Measurements from ENCODE around the gene HBZ.
"Not testable (repeated sequence)": the region's sequence is repeated elsewhere in the genome, so short reads cannot be mapped to it uniquely, and the experiment has no call there.

The HBZ gene

GRCh38 chr16:189604-190186, 37.3 kb downstream of the HBZ start:
- Histone ChIP-seq H3K4me1 (ENCODE audit: control insufficient read depth, insufficient read depth, low read length) (no peaks in the 10 kb centered on the region), H3K27me3 (ENCODE audit: control insufficient read depth, insufficient read depth, low read length) (no peaks in the 10 kb centered on the region), H3K4me3 (ENCODE audit: low read length) (no peak overlapping the region), H3K36me3 (ENCODE audit: control insufficient read depth, insufficient read depth, low read length) (peaks cover 36% of the 10 kb centered on the region), H3K9me3 (ENCODE audit: control insufficient read depth, insufficient read depth, low read length) (no peaks in the 10 kb centered on the region), H3K27ac (ENCODE audit: low read length) (no peak overlapping the region)
- no peak for DNase-seq (ENCODE audit: low read depth, low spot score)
- WGBS (ENCODE audit: insufficient coverage, insufficient read length) = no CpG with 5 or more reads among the region's 34 CpGs

- no CpG with 5 or more reads among the region's 4 CpGs for WGBS (ENCODE audit: insufficient coverage, insufficient read length)
Measured at GRCh38 chr16:191831-192230, 39.4 kb downstream of the HBZ start.

GRCh38 chr16:192686-193085, 40.2 kb downstream of the HBZ start:
- no CpG with 5 or more reads among the region's 11 CpGs for WGBS (ENCODE audit: insufficient coverage, insufficient read length)

More at GRCh38 chr16:191831-192230, 39.4 kb downstream of the HBZ start:
- Histone ChIP-seq H3K36me3 (ENCODE audit: control insufficient read depth, insufficient read depth, low read length) (peaks cover 39% of the 10 kb centered on the region), H3K9me3 (ENCODE audit: control insufficient read depth, insufficient read depth, low read length) (no peaks in the 10 kb centered on the region), H3K4me3 (ENCODE audit: low read length) (no peak overlapping the region), H3K4me1 (ENCODE audit: control insufficient read depth, insufficient read depth, low read length) (no peaks in the 10 kb centered on the region), H3K27ac (ENCODE audit: low read length) (no peak overlapping the region), H3K27me3 (ENCODE audit: control insufficient read depth, insufficient read depth, low read length) (no peaks in the 10 kb centered on the region)
- DNase-seq (ENCODE audit: low read depth, low spot score) = no peak

DNA sequence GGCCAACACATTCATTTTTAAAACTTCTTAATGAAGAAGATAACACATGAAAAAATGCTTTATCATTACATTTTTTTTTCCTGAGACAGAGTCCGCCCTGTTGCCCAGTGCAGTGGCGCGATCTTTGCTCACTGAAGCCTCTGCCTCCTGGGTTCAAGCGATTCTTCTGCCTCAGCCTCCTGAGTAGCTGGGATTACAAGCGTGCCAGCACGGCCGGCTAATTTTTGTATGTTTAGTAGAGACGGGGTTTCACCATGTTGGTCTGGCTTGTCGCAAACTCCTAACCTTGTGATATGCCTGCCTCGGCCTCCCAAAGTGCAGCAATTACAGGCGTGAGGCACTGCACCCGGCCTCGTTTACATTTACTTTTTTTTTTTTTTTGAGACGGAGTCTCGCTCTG, 41.0 kb downstream of the HBZ start:
- Histone ChIP-seq H3K4me1 (ENCODE audit: control insufficient read depth, insufficient read depth, low read length) (no peaks in the 10 kb centered on the region), H3K27ac (ENCODE audit: low read length) (no peak overlapping the region), H3K36me3 (ENCODE audit: control insufficient read depth, insufficient read depth, low read length) (peaks cover 42% of the 10 kb centered on the region), H3K4me3 (ENCODE audit: low read length) (no peak overlapping the region), H3K9me3 (ENCODE audit: control insufficient read depth, insufficient read depth, low read length) (no peaks in the 10 kb centered on the region), H3K27me3 (ENCODE audit: control insufficient read depth, insufficient read depth, low read length) (no peaks in the 10 kb centered on the region)
- no CpG with 5 or more reads among the region's 15 CpGs for WGBS (ENCODE audit: insufficient coverage, insufficient read length)
- DNase-seq (ENCODE audit: low read depth, low spot score) = no peak

More at GRCh38 chr16:192686-193085, 40.2 kb downstream of the HBZ start:
- H3K27me3 ChIP-seq (ENCODE audit: control insufficient read depth, insufficient read depth, low read length) = no peaks in the 10 kb centered on the region
- H3K4me1 ChIP-seq (ENCODE audit: control insufficient read depth, insufficient read depth, low read length) = no peaks in the 10 kb centered on the region
- H3K36me3 ChIP-seq (ENCODE audit: control insufficient read depth, insufficient read depth, low read length) = peaks cover 41% of the 10 kb centered on the region
- no peaks in the 10 kb centered on the region for H3K9me3 ChIP-seq (ENCODE audit: control insufficient read depth, insufficient read depth, low read length)
- no peak overlapping the region for H3K4me3 ChIP-seq (ENCODE audit: low read length)
- no peak for DNase-seq (ENCODE audit: low read depth, low spot score)
- H3K27ac ChIP-seq (ENCODE audit: low read length) = no peak overlapping the region

DNA sequence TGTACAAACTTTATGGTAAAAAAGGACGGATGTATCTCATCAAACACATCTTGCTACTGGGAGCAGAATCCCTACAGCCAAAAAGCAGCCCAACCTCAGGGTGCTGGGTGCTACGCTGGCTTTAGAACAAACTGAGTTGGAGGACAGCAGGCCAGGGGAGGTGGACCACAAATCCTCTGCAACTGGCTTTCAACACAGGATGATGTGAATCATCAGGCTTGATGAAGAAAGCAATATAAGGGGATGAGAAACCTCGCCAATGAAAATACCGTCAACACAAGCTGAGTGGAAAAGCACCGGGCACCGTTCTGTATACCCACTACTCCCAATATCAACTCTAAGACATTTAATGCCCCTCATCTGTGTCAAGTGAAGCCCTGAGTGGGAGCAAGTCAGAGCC, 42.1 kb downstream of the HBZ start:
- H3K36me3 ChIP-seq (ENCODE audit: control insufficient read depth, insufficient read depth, low read length) = peaks cover 38% of the 10 kb centered on the region
- H3K27ac ChIP-seq (ENCODE audit: low read length) = no peak overlapping the region
- H3K9me3 ChIP-seq (ENCODE audit: control insufficient read depth, insufficient read depth, low read length) = no peaks in the 10 kb centered on the region
- H3K27me3 ChIP-seq (ENCODE audit: control insufficient read depth, insufficient read depth, low read length) = no peaks in the 10 kb centered on the region
- no CpG with 5 or more reads among the region's 6 CpGs for WGBS (ENCODE audit: insufficient coverage, insufficient read length)
- H3K4me3 ChIP-seq (ENCODE audit: low read length) = no peak overlapping the region
- DNase-seq (ENCODE audit: low read depth, low spot score) = no peak
- H3K4me1 ChIP-seq (ENCODE audit: control insufficient read depth, insufficient read depth, low read length) = no peaks in the 10 kb centered on the region

DNA sequence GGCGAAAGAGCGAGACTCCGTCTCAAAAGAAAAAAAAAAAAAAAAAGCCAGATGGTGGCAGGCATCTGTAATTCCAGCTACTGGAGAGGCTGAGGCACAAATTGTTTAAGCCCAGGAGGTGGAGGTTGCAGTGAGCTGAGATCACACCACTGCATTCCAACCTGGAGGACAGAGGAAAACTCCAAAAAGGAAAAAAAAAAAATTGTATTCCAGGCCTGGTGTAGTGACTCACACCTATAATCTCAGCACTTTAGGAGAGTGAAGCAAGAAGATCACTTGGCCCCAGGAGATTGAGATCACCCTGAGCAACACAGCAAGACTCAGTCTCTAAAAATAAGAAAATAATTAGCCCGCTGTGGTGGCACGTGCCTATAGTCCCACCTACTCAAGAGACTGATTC, 47.9 kb downstream of the HBZ start:
- DNase-seq (ENCODE audit: low read depth, low spot score) = no peak
- peaks cover 25% of the 10 kb centered on the region for H3K36me3 ChIP-seq (ENCODE audit: control insufficient read depth, insufficient read depth, low read length)

DNA sequence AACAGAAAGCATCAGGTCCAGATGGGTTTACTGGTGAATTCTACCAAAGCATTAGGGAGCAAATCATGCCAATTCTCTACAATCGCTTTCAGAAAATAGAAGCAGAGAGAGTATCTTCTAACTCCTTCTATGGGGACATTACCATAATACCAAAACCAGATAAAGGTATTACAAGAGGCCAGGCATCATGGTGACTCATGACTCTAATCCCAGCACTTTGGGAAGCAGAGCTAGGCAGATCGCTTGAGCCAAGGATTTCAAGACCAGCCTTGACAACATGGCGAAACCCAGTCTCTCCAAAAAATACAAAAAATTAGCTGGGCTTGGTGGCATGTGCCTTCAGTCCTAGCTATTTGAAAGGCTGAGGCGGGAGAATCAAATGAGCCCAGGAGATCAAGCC, 50.8 kb downstream of the HBZ start:
- no peak overlapping the region for H3K4me3 ChIP-seq (ENCODE audit: low read length)
- H3K4me1 ChIP-seq (ENCODE audit: control insufficient read depth, insufficient read depth, low read length) = no peaks in the 10 kb centered on the region
- H3K36me3 ChIP-seq (ENCODE audit: control insufficient read depth, insufficient read depth, low read length) = peaks cover 26% of the 10 kb centered on the region
- DNase-seq (ENCODE audit: low read depth, low spot score) = no peak
- no peaks in the 10 kb centered on the region for H3K27me3 ChIP-seq (ENCODE audit: control insufficient read depth, insufficient read depth, low read length)
- no peaks in the 10 kb centered on the region for H3K9me3 ChIP-seq (ENCODE audit: control insufficient read depth, insufficient read depth, low read length)
- no peak overlapping the region for H3K27ac ChIP-seq (ENCODE audit: low read length)
- no CpG with 5 or more reads among the region's 4 CpGs for WGBS (ENCODE audit: insufficient coverage, insufficient read length)

More for the DNA sequence above, 47.9 kb downstream of the HBZ start:
- no peak overlapping the region for H3K4me3 ChIP-seq (ENCODE audit: low read length)
- no peaks in the 10 kb centered on the region for H3K9me3 ChIP-seq (ENCODE audit: control insufficient read depth, insufficient read depth, low read length)
- H3K27ac ChIP-seq (ENCODE audit: low read length) = no peak overlapping the region
- H3K4me1 ChIP-seq (ENCODE audit: control insufficient read depth, insufficient read depth, low read length) = no peaks in the 10 kb centered on the region
- H3K27me3 ChIP-seq (ENCODE audit: control insufficient read depth, insufficient read depth, low read length) = no peaks in the 10 kb centered on the region
- WGBS (ENCODE audit: insufficient coverage, insufficient read length) = no CpG with 5 or more reads among the region's 5 CpGs

DNA sequence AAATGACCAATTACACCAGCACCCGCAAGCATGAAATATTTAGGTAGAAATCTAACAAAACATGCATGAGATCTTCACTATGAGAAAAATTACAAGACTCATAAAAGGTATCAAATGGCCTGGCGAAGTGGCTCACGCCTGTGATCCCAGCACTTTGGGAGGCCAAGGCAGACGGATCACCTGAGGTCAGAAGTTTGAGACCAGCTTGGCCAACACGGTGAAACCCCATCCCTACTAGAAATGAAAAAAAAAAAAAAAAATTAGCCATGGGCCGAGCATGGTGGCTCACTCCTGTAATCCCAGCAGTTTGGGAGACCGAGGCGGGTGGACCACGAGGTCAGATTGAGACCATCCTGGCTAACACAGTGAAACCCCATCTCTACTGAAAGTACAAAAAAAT, 51.6 kb downstream of the HBZ start:
- not testable (repeated sequence) for H3K27ac ChIP-seq (ENCODE audit: low read length); H3K9me3 ChIP-seq (ENCODE audit: control insufficient read depth, insufficient read depth, low read length); H3K4me3 ChIP-seq (ENCODE audit: low read length); DNase-seq (ENCODE audit: low read depth, low spot score); H3K4me1 ChIP-seq (ENCODE audit: control insufficient read depth, insufficient read depth, low read length); H3K27me3 ChIP-seq (ENCODE audit: control insufficient read depth, insufficient read depth, low read length)
- no CpG with 5 or more reads among the region's 9 CpGs for WGBS (ENCODE audit: insufficient coverage, insufficient read length)
- peaks cover 23% of the 10 kb centered on the region for H3K36me3 ChIP-seq (ENCODE audit: control insufficient read depth, insufficient read depth, low read length)

All from iPS DF 6.9 (cell line).